CD4-positive, alpha-beta T cell treated with Interferon alpha-2 for 1 hour (primary cell): Measurements from ENCODE around the gene TSC22D1.
"Not testable (repeated sequence)": the region's sequence is repeated elsewhere in the genome, so short reads cannot be mapped to it uniquely, and the experiment has no call there.

ENCODE experiments used
- DNase-seq, 2 donors: peaks; one replicate each; pipeline ENCODE4 v3.0.0-alpha.2; 2020 to 2022

The TSC22D1 gene

GRCh38 chr13:44498969-44499368 lies 77.2 kb downstream of the TSC22D1 start:
- no peak for DNase-seq

GRCh38 chr13:44498502-44498901 lies 77.6 kb downstream of the TSC22D1 start:
- no peak for DNase-seq

DNA sequence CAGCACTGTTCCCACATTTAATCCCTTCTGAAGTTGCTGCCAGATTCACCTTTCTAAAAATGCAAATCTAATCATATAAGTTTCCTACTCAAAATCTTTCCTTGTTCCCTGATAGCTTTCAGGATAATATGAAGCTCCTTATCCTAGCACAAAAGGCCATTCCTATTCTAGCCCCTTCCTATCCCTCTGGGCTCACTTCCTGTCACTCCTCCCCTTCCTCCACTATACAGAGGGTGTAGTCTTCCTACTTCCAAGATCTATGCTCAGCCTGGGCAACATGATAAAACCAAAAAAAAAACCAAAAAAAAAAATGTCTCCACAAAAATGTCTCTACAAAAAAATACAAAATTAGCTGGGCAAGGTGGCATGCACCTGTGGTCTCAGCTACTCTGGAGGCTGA lies 78.3 kb downstream of the TSC22D1 start:
- no peak for DNase-seq

GRCh38 chr13:44493213-44493812 lies 82.8 kb downstream of the TSC22D1 start:
- DNase-seq, result no peak

GRCh38 chr13:44489751-44490150 lies 86.4 kb downstream of the TSC22D1 start:
- no peak for DNase-seq

DNA sequence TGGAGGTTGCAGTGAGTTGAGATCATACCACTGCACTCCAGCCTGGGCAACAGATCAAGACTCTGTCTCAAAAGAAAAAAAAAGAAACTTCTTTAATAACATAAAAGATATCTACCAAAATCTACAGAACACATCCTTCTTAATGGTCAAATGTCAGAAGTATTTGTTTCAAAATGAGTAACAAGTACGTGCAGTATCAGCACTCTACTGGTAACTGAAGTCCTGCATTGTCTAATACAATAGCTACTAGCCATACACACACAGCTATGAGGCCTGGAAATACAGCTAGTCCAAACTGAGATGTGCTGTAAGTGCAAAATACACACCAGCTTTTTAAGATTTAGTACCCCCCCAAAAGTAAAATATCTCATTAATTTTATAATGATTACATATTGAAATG lies 88.1 kb downstream of the TSC22D1 start:
- DNase-seq, result no peak

DNA sequence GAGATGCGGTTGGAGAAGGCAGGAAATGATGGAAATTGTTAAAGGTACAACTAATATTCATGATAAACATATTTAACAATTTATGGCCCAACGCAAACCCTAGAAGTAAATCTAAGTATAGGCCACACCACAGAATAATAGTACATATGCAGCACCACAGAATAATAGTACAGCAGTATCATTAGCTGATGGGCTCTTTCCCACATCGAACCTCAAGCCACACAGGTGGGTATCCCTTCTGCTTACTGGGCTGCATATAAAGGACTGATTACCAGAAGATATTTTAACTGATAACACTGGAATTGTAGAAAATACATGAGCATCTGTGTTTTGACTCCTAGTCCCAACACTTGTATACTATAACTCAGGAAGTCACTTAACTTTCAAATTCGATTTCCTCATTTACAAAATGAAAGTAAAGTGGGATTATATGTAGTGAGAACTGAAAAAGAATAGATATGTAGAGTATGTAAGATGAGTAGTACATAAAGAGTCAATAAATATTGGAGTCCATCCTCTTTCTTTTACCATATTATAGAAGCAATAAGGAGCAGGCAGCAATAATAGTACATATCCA lies 91.5 kb downstream of the TSC22D1 start:
- peak in 1 of 2 donors; percentile 36 for DNase-seq

GRCh38 chr13:44474122-44474910 lies 101.8 kb downstream of the TSC22D1 start:
- DNase-seq, result no peak

DNA sequence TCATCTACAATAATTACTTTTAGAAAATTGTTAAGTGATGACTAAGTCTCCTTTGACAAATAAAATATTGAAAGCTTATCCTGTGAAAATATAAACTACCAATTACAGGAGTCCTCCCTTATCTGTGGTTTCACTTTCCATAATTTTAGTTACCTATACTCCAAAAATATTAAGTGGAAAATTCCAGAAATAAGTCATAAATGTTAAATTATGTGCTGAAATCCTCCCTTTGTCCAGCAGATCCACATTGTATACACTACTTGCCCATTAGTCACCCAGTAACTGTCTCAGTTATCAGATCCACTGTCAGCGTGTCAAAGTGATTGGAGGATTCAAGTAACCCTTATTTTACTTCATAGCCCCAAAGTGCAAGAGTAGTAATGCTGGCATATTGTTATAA lies 104.4 kb downstream of the TSC22D1 start:
- DNase-seq, result no peak

- peak in 1 of 2 donors; percentile 34 for DNase-seq
These were observed 105.2 kb downstream of the TSC22D1 start for GRCh38 chr13:44470638-44471562.

GRCh38 chr13:44468874-44469273 lies 107.3 kb downstream of the TSC22D1 start:
- DNase-seq, result no peak

GRCh38 chr13:44465318-44465717 lies 110.8 kb downstream of the TSC22D1 start:
- DNase-seq, result no peak

DNA sequence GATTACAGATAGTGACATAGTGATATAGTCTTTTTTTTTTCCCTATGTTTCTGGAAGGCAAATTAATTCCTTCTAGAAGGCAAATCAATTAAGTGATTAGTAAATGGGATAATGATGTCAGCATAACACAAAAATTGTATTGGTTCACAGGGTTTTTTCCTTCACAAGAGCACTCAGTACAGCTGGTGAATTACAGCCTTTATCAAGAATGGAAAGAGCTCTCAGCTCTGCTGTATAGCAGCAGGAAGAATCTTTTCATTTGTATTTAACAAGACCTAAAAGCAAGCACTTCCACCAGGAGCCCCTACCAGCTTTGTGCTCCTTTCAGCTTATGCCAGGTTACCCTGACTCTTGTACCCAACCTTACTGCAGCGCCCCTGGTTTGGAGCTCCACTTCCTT lies 111.7 kb downstream of the TSC22D1 start:
- no peak for DNase-seq

- no peak for DNase-seq
These were observed 112.4 kb downstream of the TSC22D1 start for GRCh38 chr13:44463759-44464158.

- no peak for DNase-seq
These were observed 116.5 kb downstream of the TSC22D1 start for GRCh38 chr13:44459674-44460073.

DNA sequence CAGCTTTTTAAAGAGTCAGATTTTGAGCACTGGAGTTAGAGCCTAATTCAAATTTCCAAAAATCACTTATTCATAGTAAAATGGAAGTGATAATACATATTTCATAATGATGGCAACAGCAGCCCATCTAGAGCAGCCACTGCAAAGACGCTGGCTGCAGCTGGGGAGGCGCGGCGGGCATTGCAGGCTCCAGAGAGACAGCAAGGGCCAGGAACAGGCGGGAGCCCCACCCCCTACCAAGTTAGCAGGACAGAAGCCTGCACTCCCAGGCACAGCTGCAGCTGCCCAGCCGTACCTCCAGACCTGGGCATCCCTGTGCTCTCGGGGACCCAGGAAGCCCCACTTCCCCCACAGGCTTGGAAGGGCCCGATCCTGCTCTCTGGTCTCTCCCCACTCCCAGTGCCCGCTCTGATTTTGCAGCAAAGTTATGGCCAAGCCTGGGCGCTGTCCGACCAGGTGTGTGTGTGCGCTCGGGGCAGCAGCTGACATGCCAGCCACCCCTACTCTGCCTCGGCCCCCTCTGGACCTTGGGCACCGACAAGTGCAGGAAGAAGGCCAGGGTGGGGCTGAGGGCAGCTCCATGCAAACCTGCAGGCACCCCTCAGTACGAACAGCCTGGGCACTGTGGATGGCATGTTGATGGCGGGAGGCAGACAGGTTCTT lies 117.7 kb downstream of the TSC22D1 start:
- no peak for DNase-seq

GRCh38 chr13:44456212-44456611 lies 119.9 kb downstream of the TSC22D1 start:
- not testable (repeated sequence) for DNase-seq

- DNase-seq, result no peak
These were observed 120.4 kb downstream of the TSC22D1 start for GRCh38 chr13:44455769-44456168.

DNA sequence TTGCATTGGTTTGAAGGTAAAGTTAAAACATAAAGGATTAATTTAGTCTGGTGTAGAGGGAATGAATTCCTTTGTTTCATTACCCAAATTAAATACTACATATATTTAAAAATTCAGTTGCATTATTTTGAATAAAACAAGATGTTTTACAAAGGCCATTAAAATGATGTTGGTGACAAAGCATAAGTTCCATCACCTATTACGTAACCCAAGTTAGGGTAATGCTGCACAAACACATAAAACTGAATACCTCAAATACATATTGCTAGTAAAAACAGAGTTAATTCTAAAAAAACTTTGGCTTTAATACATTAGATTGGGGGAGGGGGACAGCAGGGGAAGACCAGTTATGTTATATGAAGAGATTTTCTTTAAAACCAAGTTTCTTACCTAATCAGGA lies 122.2 kb downstream of the TSC22D1 start:
- no peak for DNase-seq

DNA sequence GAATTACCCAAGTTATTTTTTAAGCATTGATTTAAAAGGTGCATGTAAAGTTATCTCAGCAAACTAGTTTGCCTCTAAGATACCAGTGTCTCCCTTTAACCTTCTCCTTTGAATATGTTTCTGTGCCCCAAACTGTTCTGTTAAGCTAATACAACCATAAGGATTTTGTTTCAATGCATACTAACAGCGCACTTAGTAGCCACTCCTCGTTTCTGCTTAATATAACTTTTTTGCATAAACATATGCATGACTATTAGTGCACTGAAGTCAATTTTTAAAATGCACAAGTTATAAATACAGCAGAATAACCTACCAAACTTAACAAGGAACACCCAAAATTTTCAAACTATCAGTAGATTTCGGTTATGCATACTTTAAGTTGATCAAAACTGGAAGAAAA lies 123.1 kb downstream of the TSC22D1 start:
- no peak for DNase-seq

DNA sequence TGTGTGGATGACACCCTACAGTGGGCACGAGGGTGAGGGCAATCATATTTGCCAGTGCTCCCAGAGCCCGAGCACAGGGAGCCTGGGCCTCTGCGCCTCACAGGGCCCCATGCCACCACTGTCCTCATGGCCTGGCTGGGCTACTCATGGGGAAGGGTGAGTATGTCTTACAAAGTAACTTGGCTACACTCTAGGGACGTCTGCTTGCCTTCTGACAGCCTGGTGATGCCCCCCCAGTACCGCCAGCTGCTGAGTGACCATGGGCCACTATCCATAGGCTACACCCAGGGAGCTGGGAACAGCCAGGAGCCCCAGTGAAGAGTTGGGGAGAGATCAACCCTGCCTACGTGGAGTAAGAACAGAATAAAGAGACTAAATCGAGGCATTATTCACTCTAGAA lies 123.7 kb downstream of the TSC22D1 start:
- no peak for DNase-seq

DNA sequence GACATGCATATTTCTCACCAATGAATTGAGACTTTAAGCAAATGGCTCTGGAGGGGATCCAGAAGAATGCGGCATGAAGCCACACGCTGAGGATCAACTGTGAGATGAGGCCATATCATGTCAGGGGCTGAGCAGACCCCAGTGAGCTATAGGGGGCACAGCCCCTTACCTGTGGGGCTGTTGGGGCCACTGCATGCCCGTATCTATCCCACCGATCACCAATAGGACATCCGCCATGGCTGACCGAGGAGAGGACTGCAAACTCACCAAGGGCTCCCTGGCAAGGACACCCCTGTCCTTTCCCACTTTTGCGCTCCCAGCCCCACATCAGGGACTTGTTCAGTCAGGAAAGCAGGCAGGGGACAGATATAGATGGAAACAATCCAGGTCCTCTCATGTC lies 124.5 kb downstream of the TSC22D1 start:
- no peak for DNase-seq

- DNase-seq, result no peak
These were observed 125.0 kb downstream of the TSC22D1 start for GRCh38 chr13:44451126-44451525.
